GM18907 (cell line): Measurements from ENCODE around the gene SUPT6H.
"Not testable (repeated sequence)": the region's sequence is repeated elsewhere in the genome, so short reads cannot be mapped to it uniquely, and the experiment has no call there.

Experiments
- ATAC-seq: cut with Tn5 transposase; IDR thresholded peaks from one replicate; pipeline ENCODE4 v1.9.1; 2021; ENCODE audit warnings: mild to moderate bottlenecking, moderate library complexity; ENCODE audit not compliant: unreplicated experiment

SUPT6H gene

GRCh38 chr17:28734712-28735241 lies 72.8 kb downstream of the SUPT6H start:
- ATAC-seq = no peak

DNA sequence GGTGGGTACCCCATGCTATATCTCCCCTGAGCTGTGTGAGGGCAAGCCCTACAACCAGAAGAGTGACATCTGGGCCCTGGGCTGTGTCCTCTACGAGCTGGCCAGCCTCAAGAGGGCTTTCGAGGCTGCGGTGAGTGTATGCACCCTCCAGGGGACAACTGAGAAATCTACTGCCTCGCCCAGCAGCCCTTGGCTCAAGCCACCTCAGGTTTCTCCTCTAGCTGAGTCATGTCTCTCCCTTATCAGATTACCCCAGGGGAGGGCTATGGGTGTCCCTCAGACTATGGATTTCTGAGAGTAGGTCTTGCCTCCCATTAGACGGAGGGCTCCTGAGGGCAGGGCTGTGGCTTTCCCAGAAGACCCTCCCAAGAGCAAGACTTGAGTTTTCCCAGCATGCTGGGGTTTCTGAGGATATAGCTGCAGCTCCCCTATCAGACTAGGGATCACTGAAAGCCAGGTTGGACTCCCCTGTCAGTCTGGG lies 73.3 kb downstream of the SUPT6H start:
- no peak for ATAC-seq

DNA sequence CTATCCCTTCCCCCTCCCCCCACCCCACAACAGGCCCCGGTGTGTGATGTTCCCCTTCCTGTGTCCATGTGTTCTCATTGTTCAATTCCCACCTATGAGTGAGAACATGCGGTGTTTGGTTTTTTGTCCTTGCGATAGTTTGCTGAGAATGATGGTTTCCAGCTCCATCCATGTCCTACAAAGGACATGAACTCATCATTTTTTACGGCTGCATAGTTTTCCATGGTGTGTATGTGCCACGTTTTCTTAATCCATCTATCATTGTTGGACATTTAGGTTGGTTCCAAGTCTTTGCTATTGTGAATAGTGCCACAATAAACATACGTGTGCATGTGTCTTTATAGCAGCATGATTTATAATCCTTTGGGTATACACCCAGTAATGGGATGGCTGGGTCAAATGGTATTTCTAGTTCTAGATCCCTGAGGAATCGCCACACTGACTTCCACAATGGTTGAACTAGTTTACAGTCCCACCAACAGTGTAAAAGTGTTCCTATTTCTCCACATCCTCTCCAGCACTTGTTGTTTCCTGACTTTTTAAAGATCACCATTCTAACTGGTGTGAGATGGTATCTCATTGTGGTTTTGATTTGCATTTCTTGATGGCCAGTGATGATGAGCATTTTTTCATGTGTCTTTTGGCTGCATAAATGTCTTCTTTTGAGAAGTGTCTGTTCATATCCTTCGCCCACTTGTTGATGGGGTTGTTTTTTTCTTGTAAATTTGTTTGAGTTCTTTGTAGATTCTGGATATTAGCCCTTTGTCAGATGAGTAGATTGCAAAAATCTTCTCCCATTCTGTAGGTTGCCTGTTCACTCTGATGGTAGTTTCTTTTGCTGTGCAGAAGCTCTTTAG lies 74.1 kb downstream of the SUPT6H start:
- ATAC-seq = not testable (repeated sequence)

- ATAC-seq = no peak
These were observed 75.3 kb downstream of the SUPT6H start for GRCh38 chr17:28737316-28737715.

DNA sequence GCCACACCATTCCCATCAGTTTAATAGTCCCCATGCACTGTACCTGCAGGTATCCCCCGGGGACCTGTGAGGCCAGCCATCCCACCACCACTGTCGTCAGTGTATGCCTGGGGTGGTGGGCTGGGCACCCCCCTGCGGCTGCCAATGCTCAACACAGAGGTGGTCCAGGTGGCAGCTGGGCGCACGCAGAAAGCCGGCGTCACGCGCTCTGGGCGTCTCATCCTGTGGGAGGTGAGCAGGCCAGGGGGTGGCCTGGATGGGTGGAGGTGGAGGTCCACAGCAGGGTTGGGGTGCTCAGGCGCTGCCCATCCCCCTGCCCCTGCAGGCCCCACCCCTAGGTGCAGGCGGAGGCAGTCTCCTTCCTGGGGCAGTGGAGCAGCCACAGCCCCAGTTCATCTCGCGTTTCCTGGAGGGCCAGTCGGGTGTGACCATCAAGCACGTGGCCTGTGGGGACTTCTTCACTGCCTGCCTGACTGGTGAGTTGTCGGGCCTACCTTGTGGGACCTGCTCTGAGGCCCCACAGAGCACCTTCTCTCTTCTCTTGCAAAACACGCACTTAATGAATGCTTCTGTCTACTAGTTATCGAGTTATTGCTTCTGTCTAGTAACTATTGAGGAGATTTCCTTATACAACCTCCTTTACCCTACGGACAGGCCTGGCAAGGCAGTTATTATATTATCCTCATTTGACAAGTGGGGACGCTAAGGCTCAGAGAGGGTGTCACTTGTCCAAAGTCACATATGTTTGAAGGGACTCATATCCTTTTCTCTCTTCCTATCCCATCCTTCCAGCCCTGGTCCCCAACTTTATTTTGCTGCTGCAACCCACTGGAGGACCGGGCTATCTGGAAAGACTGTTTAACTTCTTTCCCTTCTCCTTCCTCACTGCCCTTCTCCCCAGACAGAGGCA lies 76.0 kb downstream of the SUPT6H start:
- peak; percentile 54 for ATAC-seq

- peak; percentile 39 for ATAC-seq
These were observed 76.8 kb downstream of the SUPT6H start for GRCh38 chr17:28738680-28739384.

- ATAC-seq = no peak
These were observed 78.7 kb downstream of the SUPT6H start for GRCh38 chr17:28740406-28741357.

- peak; percentile 17 for ATAC-seq
These were observed 79.6 kb downstream of the SUPT6H start for GRCh38 chr17:28741358-28742349.

- ATAC-seq = peak; percentile 48
These were observed 81.5 kb downstream of the SUPT6H start, which contains the start of gene TRAF4 for GRCh38 chr17:28743243-28744103. Gene TRAF4 (plus strand): TSS chr17:28744011. CDS start chr17:28744113, 102 bp downstream.

- no peak for ATAC-seq
These were observed 82.3 kb downstream of the SUPT6H start for GRCh38 chr17:28744104-28744971.

DNA sequence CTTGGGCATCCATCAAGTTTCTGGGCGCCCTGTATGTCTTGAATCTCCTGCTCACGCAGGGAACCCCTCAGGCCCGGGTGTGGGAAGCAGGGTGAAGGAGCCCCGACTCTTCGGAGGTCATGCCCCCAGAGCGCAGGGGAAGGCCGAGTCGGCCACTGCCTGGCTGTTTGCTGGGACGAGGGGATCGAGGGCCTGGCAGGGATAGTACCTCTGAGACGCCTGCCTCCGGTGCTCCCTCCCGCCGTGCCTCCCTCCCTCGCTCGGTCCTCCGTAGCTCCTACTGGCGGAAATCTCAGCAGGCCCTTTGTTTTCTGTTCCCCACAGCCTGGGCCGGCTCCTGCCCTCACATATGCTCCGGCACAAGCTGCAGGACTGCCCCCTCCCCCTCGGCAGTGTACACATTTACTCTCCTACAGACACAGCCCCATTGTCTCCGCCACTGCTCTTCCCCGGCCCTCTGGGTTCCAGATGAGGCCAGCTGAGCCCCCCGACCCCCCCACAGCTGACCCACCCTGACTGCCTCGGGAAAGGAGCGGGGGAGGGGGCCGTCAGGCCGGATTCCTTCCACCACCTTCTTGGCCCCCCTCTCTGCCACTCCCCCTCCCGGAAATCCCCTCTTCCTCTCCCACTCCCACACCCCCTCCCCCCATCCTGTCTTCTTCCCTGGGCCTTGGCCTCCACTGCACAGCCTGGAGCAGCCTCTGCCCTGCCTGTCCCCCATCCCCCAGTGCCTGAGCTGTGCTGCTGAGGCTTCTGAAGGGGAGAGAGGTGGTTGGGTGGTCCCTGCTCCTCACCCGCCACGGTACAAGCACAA lies 83.2 kb downstream of the SUPT6H start:
- ATAC-seq = no peak

DNA sequence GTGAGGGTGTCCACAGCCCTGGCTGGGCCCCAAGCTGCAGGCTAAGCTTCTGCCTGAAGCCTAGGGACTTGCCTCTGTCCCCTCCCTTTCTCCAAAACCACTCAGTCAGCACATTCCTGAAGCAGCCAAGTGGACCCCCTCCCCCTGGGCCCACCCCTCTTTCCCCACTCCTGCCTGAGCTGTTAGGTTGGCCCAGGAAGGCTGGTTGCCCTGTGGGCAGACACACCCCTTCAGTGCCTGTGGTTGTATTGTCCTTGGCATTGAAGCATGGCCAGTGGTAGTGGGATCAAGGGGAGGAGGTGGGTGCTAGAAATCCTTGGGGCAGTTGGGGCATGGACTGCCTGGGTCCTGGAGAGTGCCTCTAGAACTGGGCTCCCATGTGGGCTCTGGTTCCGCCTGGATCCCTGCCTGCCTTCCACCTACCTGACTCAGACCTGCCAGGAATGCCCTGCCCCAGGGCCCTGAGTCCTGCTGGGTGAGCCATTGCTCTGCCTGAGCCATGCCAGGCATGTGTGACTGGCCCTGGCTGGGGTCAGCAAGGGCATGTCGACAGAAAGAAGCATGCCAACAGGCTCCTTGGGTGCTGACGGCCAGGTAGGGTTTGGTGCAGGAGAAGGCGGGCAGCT lies 83.9 kb downstream of the SUPT6H start:
- no peak for ATAC-seq

GRCh38 chr17:28746611-28747050 lies 84.6 kb downstream of the SUPT6H start:
- no peak for ATAC-seq

GRCh38 chr17:28747051-28747691 lies 85.2 kb downstream of the SUPT6H start:
- ATAC-seq = no peak
